ENCODE results near the gene LMF1. TPM values are rescaled to one million over a fixed set of nuclear protein-coding genes. Genes with fewer than 3 reads are reported as not detected.

The LMF1 gene
- total RNA-seq, 4 donors from 2014 or later: 21.8 to 47.9 (median 36.0) TPM

DNA sequence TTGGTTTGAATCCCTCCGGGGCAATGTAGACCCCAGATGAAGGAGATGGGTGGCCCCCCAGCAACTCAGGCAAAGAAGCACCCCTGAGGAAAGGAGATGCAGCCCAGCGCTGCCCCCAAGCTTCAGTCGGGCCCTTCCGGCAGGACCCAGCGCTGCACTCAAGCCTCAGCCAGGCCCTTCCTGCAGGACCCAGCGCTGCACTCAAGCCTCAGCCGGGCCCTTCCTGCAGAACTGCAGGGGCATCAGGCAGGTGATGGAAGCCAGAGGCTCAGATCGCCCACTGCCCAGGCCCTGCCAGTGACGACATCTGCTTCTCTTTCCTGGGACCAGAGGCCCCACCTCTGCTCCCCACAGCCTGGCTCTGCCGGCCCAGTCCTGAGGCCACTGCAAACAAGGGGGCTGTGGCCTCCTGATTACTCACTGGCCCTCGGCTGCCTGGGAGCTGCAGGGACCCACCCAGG, 18.6 kb upstream of the LMF1 start:
- intact Hi-C loops (cut with DNase I; ENCODE audit: low total_unique reads): no loop called here
- Histone ChIP-seq H3K36me3 (no peaks in the 10 kb centered on the region), H3K4me1 (no peaks in the 10 kb centered on the region), H3K9me3 (no peaks in the 10 kb centered on the region), H3K4me3 (no peak overlapping the region), H3K27me3 (no peaks in the 10 kb centered on the region), H3K27ac (no peak overlapping the region)
- TF ChIP-seq, protein P1, sequence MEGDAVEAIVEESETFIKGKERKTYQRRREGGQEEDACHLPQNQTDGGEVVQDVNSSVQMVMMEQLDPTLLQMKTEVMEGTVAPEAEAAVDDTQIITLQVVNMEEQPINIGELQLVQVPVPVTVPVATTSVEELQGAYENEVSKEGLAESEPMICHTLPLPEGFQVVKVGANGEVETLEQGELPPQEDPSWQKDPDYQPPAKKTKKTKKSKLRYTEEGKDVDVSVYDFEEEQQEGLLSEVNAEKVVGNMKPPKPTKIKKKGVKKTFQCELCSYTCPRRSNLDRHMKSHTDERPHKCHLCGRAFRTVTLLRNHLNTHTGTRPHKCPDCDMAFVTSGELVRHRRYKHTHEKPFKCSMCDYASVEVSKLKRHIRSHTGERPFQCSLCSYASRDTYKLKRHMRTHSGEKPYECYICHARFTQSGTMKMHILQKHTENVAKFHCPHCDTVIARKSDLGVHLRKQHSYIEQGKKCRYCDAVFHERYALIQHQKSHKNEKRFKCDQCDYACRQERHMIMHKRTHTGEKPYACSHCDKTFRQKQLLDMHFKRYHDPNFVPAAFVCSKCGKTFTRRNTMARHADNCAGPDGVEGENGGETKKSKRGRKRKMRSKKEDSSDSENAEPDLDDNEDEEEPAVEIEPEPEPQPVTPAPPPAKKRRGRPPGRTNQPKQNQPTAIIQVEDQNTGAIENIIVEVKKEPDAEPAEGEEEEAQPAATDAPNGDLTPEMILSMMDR (IDR thresholded peaks at IDR 0.05): no peak
- no peak for TF ChIP-seq POLR2A (IDR thresholded peaks at IDR 0.05)
- DNase-seq: no peak

DNA sequence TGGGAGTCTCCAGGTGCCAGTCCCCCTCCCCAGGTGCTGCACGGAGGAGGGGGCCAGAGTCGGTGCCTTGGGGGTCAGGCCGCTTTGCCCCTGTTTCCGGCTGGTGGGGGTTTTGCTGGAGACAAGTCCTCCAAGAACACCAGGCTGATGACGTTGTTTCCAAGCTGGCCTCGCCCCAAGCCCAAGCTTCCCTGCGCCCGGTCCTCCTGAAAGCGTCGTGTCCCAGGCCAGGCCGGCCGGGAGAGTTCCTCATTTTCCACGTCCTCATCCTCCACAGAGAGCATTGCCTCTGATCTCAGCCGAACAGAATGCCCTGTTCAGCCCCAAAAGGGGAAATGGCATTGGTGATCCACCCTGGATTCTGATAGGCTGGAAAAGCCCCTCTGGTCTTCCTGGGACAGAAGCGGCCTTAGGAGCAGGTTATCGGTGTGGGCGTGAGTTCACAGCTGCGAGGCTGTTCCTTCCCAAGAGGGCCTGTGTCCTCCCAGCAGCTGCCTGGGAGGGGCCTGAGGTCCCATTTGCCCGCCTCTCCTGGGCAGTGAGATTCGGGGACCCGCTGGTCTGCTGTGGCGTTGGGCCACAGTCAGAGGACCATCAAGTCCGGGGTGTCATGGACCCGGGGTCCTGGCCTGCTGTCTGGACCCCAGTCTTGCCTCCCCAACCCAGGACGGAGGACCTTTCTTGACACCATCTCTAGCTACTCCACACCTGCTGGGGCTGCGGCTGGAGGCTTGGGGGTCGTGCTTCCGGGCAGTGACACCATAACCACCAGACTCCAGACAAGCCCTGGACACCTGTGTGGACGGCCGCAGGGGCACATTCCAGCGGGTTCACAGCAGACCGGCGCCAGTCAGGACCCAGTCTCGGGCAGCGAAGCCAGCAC, 17.9 kb upstream of the LMF1 start:
- Histone ChIP-seq H3K36me3 (no peaks in the 10 kb centered on the region), H3K4me3 (no peak overlapping the region), H3K4me1 (no peaks in the 10 kb centered on the region), H3K27me3 (no peaks in the 10 kb centered on the region), H3K9me3 (no peaks in the 10 kb centered on the region), H3K27ac (no peak overlapping the region)
- DNase-seq: no peak
- intact Hi-C loops (cut with DNase I; ENCODE audit: low total_unique reads): no loop called here
- TF ChIP-seq, protein P1 (IDR thresholded peaks at IDR 0.05): no peak
- TF ChIP-seq POLR2A (IDR thresholded peaks at IDR 0.05): no peak

DNA sequence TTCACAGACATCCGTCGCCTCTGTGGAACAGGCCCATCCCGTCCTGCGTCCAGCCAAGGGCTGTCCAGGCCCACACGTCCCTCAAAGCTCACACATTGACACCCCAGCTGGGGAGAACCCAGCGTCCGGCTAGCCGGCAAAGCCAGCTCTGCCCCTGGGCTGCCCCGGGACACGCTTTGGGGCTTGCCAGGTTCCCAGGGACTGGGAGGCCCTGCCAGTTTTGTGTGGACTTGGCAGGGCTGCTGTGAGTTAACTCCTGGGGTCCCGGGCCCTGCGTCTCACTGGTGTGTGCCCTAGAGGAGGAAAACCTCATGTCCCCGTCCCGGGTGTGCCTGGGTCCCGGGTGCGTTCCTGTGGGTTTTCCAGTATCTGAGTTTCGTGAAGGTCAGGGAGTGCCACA, 17.1 kb upstream of the LMF1 start:
- Histone ChIP-seq H3K4me1 (no peaks in the 10 kb centered on the region), H3K27me3 (peaks cover 0 to 1% of the 10 kb centered on the region in 2 donors), H3K4me3 (no peak overlapping the region), H3K36me3 (no peaks in the 10 kb centered on the region), H3K27ac (no peak overlapping the region), H3K9me3 (no peaks in the 10 kb centered on the region)
- TF ChIP-seq, protein P1 (IDR thresholded peaks at IDR 0.05): no peak
- no peak for TF ChIP-seq POLR2A (IDR thresholded peaks at IDR 0.05)
- intact Hi-C loops (cut with DNase I; ENCODE audit: low total_unique reads): no loop called here
- DNase-seq: no peak

DNA sequence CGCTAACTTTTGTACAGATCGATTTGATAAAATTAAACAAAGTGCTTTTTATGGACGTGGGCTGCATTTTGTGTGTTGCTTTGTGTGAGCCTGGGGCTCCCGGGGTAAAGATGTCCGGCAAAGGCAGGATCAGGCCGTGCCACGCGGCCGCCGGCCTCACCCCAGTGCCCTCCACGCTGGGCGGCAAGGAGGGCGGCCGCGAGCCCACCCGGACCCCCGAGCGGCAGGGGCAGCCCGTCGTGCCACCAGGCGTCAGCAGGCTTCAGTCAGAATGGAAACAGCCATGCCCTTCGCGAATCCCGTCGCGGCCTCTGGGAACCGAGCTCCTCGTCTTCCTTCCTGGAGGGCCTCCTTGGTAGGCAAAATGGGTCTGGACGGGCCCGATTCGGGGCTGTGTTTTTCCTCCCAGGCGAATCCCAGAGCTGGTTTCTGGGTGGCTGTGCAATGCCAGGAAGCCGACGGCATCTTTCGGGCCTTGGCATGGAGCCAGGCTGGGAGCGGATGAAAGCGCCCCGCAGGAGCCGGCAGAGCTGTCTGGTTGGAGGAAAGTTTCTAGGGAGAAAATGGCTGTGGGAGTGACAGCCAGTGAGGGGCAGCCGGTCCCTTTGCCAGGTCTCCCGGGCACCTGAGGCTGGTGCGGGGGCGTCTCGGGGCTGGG, 16.3 kb upstream of the LMF1 start:
- no peak for TF ChIP-seq POLR2A (IDR thresholded peaks at IDR 0.05)
- TF ChIP-seq, protein P1 (IDR thresholded peaks at IDR 0.05): no peak
- Histone ChIP-seq H3K4me1 (peaks cover 0 to 2% of the 10 kb centered on the region in 2 donors), H3K9me3 (no peaks in the 10 kb centered on the region), H3K27ac (no peak overlapping the region), H3K27me3 (peaks cover 0 to 4% of the 10 kb centered on the region in 2 donors), H3K36me3 (no peaks in the 10 kb centered on the region), H3K4me3 (no peak overlapping the region)
- no peak for DNase-seq
- intact Hi-C loops (cut with DNase I; ENCODE audit: low total_unique reads): no loop called here

DNA sequence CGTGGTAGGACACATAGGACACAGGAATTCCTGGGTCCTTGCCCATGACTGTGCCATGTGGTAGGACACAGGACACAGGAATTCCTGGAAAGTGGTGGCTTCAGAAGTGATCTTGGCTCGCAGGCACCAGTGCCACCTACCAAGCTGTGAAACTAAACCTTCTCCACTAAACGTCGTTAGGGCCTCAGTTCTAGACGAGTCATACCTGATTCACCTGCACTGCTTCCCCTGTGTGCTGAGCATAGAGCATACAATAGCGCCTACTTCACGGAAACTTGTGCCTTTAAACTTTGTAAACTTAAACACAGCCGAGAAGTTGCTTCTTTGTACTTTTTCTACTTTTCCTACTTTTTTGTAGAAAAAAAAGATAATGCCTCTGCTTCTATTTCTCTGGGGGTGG, 15.6 kb upstream of the LMF1 start:
- Histone ChIP-seq H3K27me3 (peaks cover 0 to 4% of the 10 kb centered on the region in 2 donors), H3K9me3 (no peaks in the 10 kb centered on the region), H3K4me1 (peaks cover 0 to 5% of the 10 kb centered on the region in 2 donors), H3K4me3 (no peak overlapping the region), H3K36me3 (no peaks in the 10 kb centered on the region), H3K27ac (no peak overlapping the region)
- DNase-seq: no peak
- intact Hi-C loops (cut with DNase I; ENCODE audit: low total_unique reads): no loop called here
- no peak for TF ChIP-seq POLR2A (IDR thresholded peaks at IDR 0.05)
- TF ChIP-seq, protein P1 (IDR thresholded peaks at IDR 0.05): no peak
